ENCODE results near the gene AATF. TPM values are rescaled to one million over a fixed set of nuclear protein-coding genes. Genes with fewer than 3 reads are reported as not detected.
A peak's percentile ranks its signal among the peaks of the same experiment; 100 is the strongest.

The AATF gene
- total RNA-seq, 1 experiment from 2014 or later = 54.8 TPM

- no peak for DNase-seq (ENCODE audit: extremely low read depth, low read depth)
Observed at GRCh38 chr17:37037590-37038155, 88.9 kb downstream of the AATF start.

GRCh38 chr17:37039269-37039668 is 90.5 kb downstream of the AATF start:
- DNase-seq (ENCODE audit: extremely low read depth, low read depth) = no peak

GRCh38 chr17:37041932-37042331 is 93.2 kb downstream of the AATF start:
- no peak for DNase-seq (ENCODE audit: extremely low read depth, low read depth)

GRCh38 chr17:37043201-37043600 is 94.4 kb downstream of the AATF start:
- DNase-seq (ENCODE audit: extremely low read depth, low read depth) = no peak

GRCh38 chr17:37045351-37045922 is 96.7 kb downstream of the AATF start:
- no peak for DNase-seq (ENCODE audit: extremely low read depth, low read depth)

GRCh38 chr17:37047631-37048104 is 98.9 kb downstream of the AATF start:
- DNase-seq (ENCODE audit: extremely low read depth, low read depth) = peak; percentile 79

- DNase-seq (ENCODE audit: extremely low read depth, low read depth) = no peak
Observed at GRCh38 chr17:37048811-37049210, 100.1 kb downstream of the AATF start.

GRCh38 chr17:37050920-37051319 is 102.2 kb downstream of the AATF start:
- DNase-seq (ENCODE audit: extremely low read depth, low read depth) = no peak

- no peak for DNase-seq (ENCODE audit: extremely low read depth, low read depth)
Observed at GRCh38 chr17:37051381-37051780, 102.6 kb downstream of the AATF start.

- DNase-seq (ENCODE audit: extremely low read depth, low read depth) = no peak
Observed at GRCh38 chr17:37051833-37052232, 103.1 kb downstream of the AATF start.

- DNase-seq (ENCODE audit: extremely low read depth, low read depth) = no peak
Observed at GRCh38 chr17:37052450-37052849, 103.7 kb downstream of the AATF start.

- no peak for DNase-seq (ENCODE audit: extremely low read depth, low read depth)
Observed at GRCh38 chr17:37054894-37055293, 106.1 kb downstream of the AATF start.

- no peak for DNase-seq (ENCODE audit: extremely low read depth, low read depth)
Observed at GRCh38 chr17:37056622-37057021, 107.9 kb downstream of the AATF start.

GRCh38 chr17:37059493-37059892 is 110.7 kb downstream of the AATF start:
- DNase-seq (ENCODE audit: extremely low read depth, low read depth) = no peak

- DNase-seq (ENCODE audit: extremely low read depth, low read depth) = no peak
Observed at GRCh38 chr17:37060094-37060493, 111.3 kb downstream of the AATF start.

GRCh38 chr17:37060928-37061327 is 112.2 kb downstream of the AATF start:
- DNase-seq (ENCODE audit: extremely low read depth, low read depth) = no peak

GRCh38 chr17:37062021-37062420 is 113.3 kb downstream of the AATF start:
- DNase-seq (ENCODE audit: extremely low read depth, low read depth) = no peak

- DNase-seq (ENCODE audit: extremely low read depth, low read depth) = no peak
Observed at GRCh38 chr17:37064206-37064605, 115.5 kb downstream of the AATF start.

GRCh38 chr17:37064956-37065355 is 116.2 kb downstream of the AATF start:
- DNase-seq (ENCODE audit: extremely low read depth, low read depth) = no peak

GRCh38 chr17:37065486-37066321 is 117.0 kb downstream of the AATF start:
- no peak for DNase-seq (ENCODE audit: extremely low read depth, low read depth)

- no peak for DNase-seq (ENCODE audit: extremely low read depth, low read depth)
Observed at GRCh38 chr17:37066322-37067255, 117.8 kb downstream of the AATF start.
